CD14-positive monocyte (primary cell): ENCODE measurements around the gene LAT. TPM values are rescaled to one million over a fixed set of nuclear protein-coding genes. Genes with fewer than 3 reads are reported as not detected.

Experiments
- DNase-seq, 3 donors: peaks; one replicate each; pipeline ENCODE4 v3.0.0-alpha.2; 2011 to 2022
- H2AFZ ChIP-seq: 2 replicates; pipeline ENCODE4 v1.6.0; 2012; ENCODE audit warnings: mild to moderate bottlenecking, low read depth, low read length, inconsistent platforms; ENCODE audit not compliant: insufficient read depth, poor library complexity, severe bottlenecking
- H3K27ac ChIP-seq, 2 donors: 1 replicate in 1 of 2; 2 replicates in 1 of 2; pipeline ENCODE4 v1.5.1; 2012 to 2013; ENCODE audit warnings: low read length in 2 of 2, control low read depth in 1 of 2, inconsistent platforms in 1 of 2, low read depth in 1 of 2, mild to moderate bottlenecking in 1 of 2
- H3K27me3 ChIP-seq, 2 donors: one replicate each; pipeline versions ENCODE4 v1.6.0 to v1.6.1; 2011 to 2013; ENCODE audit warnings: low read length in 2 of 2; ENCODE audit not compliant: control insufficient read depth in 2 of 2, insufficient read depth in 2 of 2
- H3K36me3 ChIP-seq, 2 donors: replicated peaks in 1 of 2; 1 replicate in 1 of 2; 2 replicates in 1 of 2; pipeline versions ENCODE4 v1.5.1 to v1.6.1; 2012 to 2013; ENCODE audit warnings: low read length in 2 of 2, control low read depth in 1 of 2, inconsistent platforms in 1 of 2, mild to moderate bottlenecking in 1 of 2; ENCODE audit not compliant: insufficient read depth in 2 of 2, control insufficient read depth in 1 of 2
- H3K4me1 ChIP-seq, 2 donors: 1 replicate in 1 of 2; 2 replicates in 1 of 2; pipeline versions ENCODE4 v1.5.1 to v1.6.1; 2012 to 2013; ENCODE audit warnings: low read length in 2 of 2, control low read depth in 1 of 2, inconsistent platforms in 1 of 2, mild to moderate bottlenecking in 1 of 2, moderate library complexity in 1 of 2; ENCODE audit not compliant: insufficient read depth in 2 of 2, control insufficient read depth in 1 of 2
- H3K4me2 ChIP-seq: replicated peaks from 2 replicates; pipeline ENCODE3; 2012; ENCODE audit warnings: low read length, moderate library complexity, mild to moderate bottlenecking; ENCODE audit not compliant: poor library complexity, severe bottlenecking; ENCODE audit errors: extremely low read depth
- H3K4me3 ChIP-seq, 3 experiments: fragments of 200-600 bp in 1 of 3; sonication (generic) in 1 of 3; replicated peaks in 1 of 3; 1 replicate in 2 of 3; 2 replicates in 1 of 3; pipeline ENCODE4 v1.5.1; 2011 to 2013; ENCODE audit warnings: low read length in 3 of 3, mild to moderate bottlenecking in 3 of 3, control low read depth in 2 of 3, low read depth in 2 of 3, inconsistent platforms in 1 of 3, moderate library complexity in 1 of 3
- H3K79me2 ChIP-seq: 2 replicates; pipeline ENCODE4 v1.6.0; 2012; ENCODE audit warnings: mild to moderate bottlenecking, control low read depth, inconsistent platforms, low read length, moderate library complexity; ENCODE audit not compliant: insufficient read depth
- H3K9ac ChIP-seq: 2 replicates; pipeline ENCODE4 v1.6.0; 2017; ENCODE audit warnings: low read length, mild to moderate bottlenecking; ENCODE audit not compliant: insufficient read depth, poor library complexity, severe bottlenecking
- H3K9me3 ChIP-seq, 2 donors: replicated peaks in 1 of 2; 1 replicate in 1 of 2; 2 replicates in 1 of 2; pipeline versions ENCODE4 v1.5.1 to v1.6.1; 2012 to 2013; ENCODE audit warnings: low read length in 2 of 2, control low read depth in 1 of 2; ENCODE audit not compliant: control insufficient read depth in 1 of 2, insufficient read depth in 1 of 2
- H4K20me1 ChIP-seq: 2 replicates; pipeline ENCODE4 v1.6.0; 2012; ENCODE audit warnings: mild to moderate bottlenecking, low read length, control low read depth, moderate library complexity; ENCODE audit not compliant: insufficient read depth
- H3K27ac Mint-ChIP-seq, 7 donors: one replicate each; pipeline ENCODE4 v1.8.0; 2020; ENCODE audit warnings: mild to moderate bottlenecking in 7 of 7, mixed read lengths in 7 of 7, moderate library complexity in 6 of 7, inconsistent platforms in 2 of 7
- H3K27me3 Mint-ChIP-seq, 3 donors: one replicate each; pipeline ENCODE4 v1.8.0; 2021 to 2022; ENCODE audit warnings: low read depth in 3 of 3, mild to moderate bottlenecking in 3 of 3, mixed read lengths in 3 of 3, moderate library complexity in 3 of 3, inconsistent platforms in 1 of 3
- H3K36me3 Mint-ChIP-seq, 2 donors: one replicate each; pipeline ENCODE4 v1.8.0; 2020; ENCODE audit warnings: mixed read lengths in 2 of 2, inconsistent platforms in 1 of 2, mild to moderate bottlenecking in 1 of 2
- H3K4me1 Mint-ChIP-seq: one replicate; pipeline ENCODE4 v1.8.0; 2020; ENCODE audit warnings: mild to moderate bottlenecking, mixed read lengths
- H3K4me3 Mint-ChIP-seq, 2 donors: one replicate each; pipeline ENCODE4 v1.8.0; 2020; ENCODE audit warnings: mild to moderate bottlenecking in 2 of 2, mixed read lengths in 2 of 2, moderate library complexity in 1 of 2
- H3K9me3 Mint-ChIP-seq, 7 donors: one replicate each; pipeline ENCODE4 v1.8.0; 2020 to 2022; ENCODE audit warnings: mixed read lengths in 7 of 7, mild to moderate bottlenecking in 6 of 7, moderate library complexity in 6 of 7, inconsistent platforms in 2 of 7
- CTCF ChIP-seq: fragments of 200-600 bp; IDR thresholded peaks from one replicate; pipeline ENCODE4 v1.8.0; 2022; ENCODE audit warnings: antibody characterized with exemption, mild to moderate bottlenecking
- WGBS: methylation state at CpG from one replicate; pipeline ENCODE4 v1.1.5; 2013; ENCODE audit warnings: missing lambda C conversion rate; ENCODE audit not compliant: insufficient coverage; 5-methylcytosine and 5-hydroxymethylcytosine counted together
- intact Hi-C, 2 donors: fragments of 100-400 bp; cut with micrococcal nuclease; formaldehyde crosslinking; loops; one replicate each; pipeline versions ENCODE4 v1.15.0 to v1.15.1; 2023
- polyA plus RNA-seq, 3 donors: library from polyadenylated mRNA; depleted of rRNA in 1 of 3; unstranded in 2 of 3; stranded (reverse) in 1 of 3; fragments of 300-500 nt in 2 of 3; fragments of >200 nt in 1 of 3; fragmentation: Illumina TruSeq in 2 of 3; gene quantifications; 1 replicate in 2 of 3; 2 replicates in 1 of 3; pipeline ENCODE4 v1.2.3, GENCODE V29; 2012 to 2021

The LAT gene
- polyA plus RNA-seq, 3 donors: 1.5 to 25.2 (median 1.9) TPM

- H3K27ac ChIP-seq: no peak overlapping the region
- H3K4me1 Mint-ChIP-seq: peaks cover 2% of the 10 kb centered on the region
- DNase-seq: no peak
These were observed 45.4 kb downstream of the LAT start for GRCh38 chr16:29030086-29030840.

More at GRCh38 chr16:29030086-29030840, 45.4 kb downstream of the LAT start:
- no peak overlapping the region for H3K4me3 ChIP-seq
- no peaks in the 10 kb centered on the region for H3K9me3 ChIP-seq
- no peaks in the 10 kb centered on the region for H3K36me3 ChIP-seq
- H3K4me2 ChIP-seq: no peak overlapping the region
- no peaks in the 10 kb centered on the region for H3K79me2 ChIP-seq
- H2AFZ ChIP-seq: no peak overlapping the region
- no peak overlapping the region for H3K9ac ChIP-seq
- peaks cover 2 to 6% (median 4%) of the 10 kb centered on the region in 3 donors for H3K27me3 Mint-ChIP-seq
- no peaks in the 10 kb centered on the region for H3K4me1 ChIP-seq
- no peaks in the 10 kb centered on the region for H3K9me3 Mint-ChIP-seq
- intact Hi-C loops: no loop called here
- no peaks in the 10 kb centered on the region for H3K27me3 ChIP-seq
- H3K36me3 Mint-ChIP-seq: no peaks in the 10 kb centered on the region
- H3K4me3 Mint-ChIP-seq: no peak overlapping the region
- no peaks in the 10 kb centered on the region for H4K20me1 ChIP-seq
- H3K27ac Mint-ChIP-seq: no peak overlapping the region
- 100% methylated on average over 2 of the region's 8 CpGs for WGBS
- TF ChIP-seq CTCF: no peak

Other genes starting within 250 kb of the LAT start
- 1 to 10 TPM in 1 of 3 donors, not detected in 2; 1.4 TPM for gene NPIPB9, start 233.3 kb upstream of the LAT start, polyA plus RNA-seq
- gene ATXN2L, start 162.1 kb upstream of the LAT start, polyA plus RNA-seq: 100 to 1,000 TPM in 1 of 3 donors, 10 to 100 TPM in 1, 1 to 10 TPM in 1; 4.8 to 118 (median 10.2) TPM
- 100 to 1,000 TPM; 146 to 157 (median 148) TPM for gene TUFM, start 138.7 kb upstream of the LAT start, polyA plus RNA-seq
- gene SH2B1, start 121.2 kb upstream of the LAT start, polyA plus RNA-seq: 10 to 100 TPM in 1 of 3 donors, 1 to 10 TPM in 1, under 1 TPM in 1; 0.93 to 55.9 (median 1.1) TPM
- gene ATP2A1, start 106.6 kb upstream of the LAT start, polyA plus RNA-seq: under 1 TPM in 1 of 3 donors, not detected in 2; 0.57 TPM
- 10 to 100 TPM in 1 of 3 donors, 1 to 10 TPM in 2; 1.9 to 21.6 (median 2.5) TPM for gene RABEP2, start 59.8 kb upstream of the LAT start, polyA plus RNA-seq
- gene CD19, start 53.1 kb upstream of the LAT start, polyA plus RNA-seq: under 1 TPM; 0.28 to 0.75 (median 0.65) TPM
- 100 to 1,000 TPM in 1 of 3 donors, 10 to 100 TPM in 2; 17.5 to 125 (median 18.4) TPM for gene NFATC2IP, start 34.1 kb upstream of the LAT start, polyA plus RNA-seq
- 100 to 1,000 TPM in 1 of 3 donors, 10 to 100 TPM in 2; 93.4 to 104 (median 97.2) TPM for gene SPNS1, start 10.3 kb upstream of the LAT start, polyA plus RNA-seq